Nephron progenitor cell (in vitro differentiated cells): Measurements from ENCODE around the gene SLC24A1.

Source experiments
- DNase-seq: peaks from one replicate; pipeline ENCODE4 v3.0.0; 2021
- H3K27ac Mint-ChIP-seq: 2 replicates; pipeline ENCODE4 v1.8.0; 2021; ENCODE audit warnings: mild to moderate bottlenecking, moderate library complexity, mixed read lengths
- H3K27me3 Mint-ChIP-seq: 2 replicates; pipeline ENCODE4 v1.8.0; 2021; ENCODE audit warnings: mild to moderate bottlenecking, low read depth, mixed read lengths; ENCODE audit not compliant: poor library complexity
- H3K36me3 Mint-ChIP-seq: 2 replicates; pipeline ENCODE4 v1.8.0; 2021; ENCODE audit warnings: low read depth, mixed read lengths
- H3K4me1 Mint-ChIP-seq: 2 replicates; pipeline ENCODE4 v1.8.0; 2021; ENCODE audit warnings: mixed read lengths
- H3K4me3 Mint-ChIP-seq: 2 replicates; pipeline ENCODE4 v1.8.0; 2021; ENCODE audit warnings: mild to moderate bottlenecking, moderate library complexity, mixed read lengths
- H3K9me3 Mint-ChIP-seq: 2 replicates; pipeline ENCODE4 v1.8.0; 2021; ENCODE audit warnings: mild to moderate bottlenecking, moderate library complexity, mixed read lengths
- CTCF ChIP-seq: fragments of 200-600 bp; sonication (generic); IDR thresholded peaks from 2 replicates; pipeline ENCODE4 v1.5.0; 2021; ENCODE audit warnings: antibody characterized with exemption

SLC24A1 gene

GRCh38 chr15:65641768-65642475 is 20.2 kb downstream of the SLC24A1 start:
- Mint-ChIP-seq H3K4me3 (no peak overlapping the region), H3K27ac (no peak overlapping the region), H3K4me1 (peaks cover 39% of the 10 kb centered on the region), H3K27me3 (peaks cover 4% of the 10 kb centered on the region), H3K9me3 (no peaks in the 10 kb centered on the region), H3K36me3 (no peaks in the 10 kb centered on the region)
- DNase-seq = no peak
- no peak for TF ChIP-seq CTCF

- DNase-seq = no peak
- Mint-ChIP-seq H3K9me3 (no peaks in the 10 kb centered on the region), H3K4me1 (peaks cover 37% of the 10 kb centered on the region), H3K4me3 (no peak overlapping the region), H3K27ac (no peak overlapping the region), H3K36me3 (no peaks in the 10 kb centered on the region), H3K27me3 (peaks cover 4% of the 10 kb centered on the region)
- no peak for TF ChIP-seq CTCF
Measured at GRCh38 chr15:65642594-65642993, 20.9 kb downstream of the SLC24A1 start.

- no peak for TF ChIP-seq CTCF
- H3K27ac Mint-ChIP-seq = peak overlapping the region; percentile 79
- H3K9me3 Mint-ChIP-seq = no peaks in the 10 kb centered on the region
- no peak for DNase-seq
- no peaks in the 10 kb centered on the region for H3K36me3 Mint-ChIP-seq
- H3K27me3 Mint-ChIP-seq = peaks cover 4% of the 10 kb centered on the region
- peaks cover 23% of the 10 kb centered on the region for H3K4me1 Mint-ChIP-seq
- H3K4me3 Mint-ChIP-seq = no peak overlapping the region
Measured at GRCh38 chr15:65644282-65644681, 22.5 kb downstream of the SLC24A1 start.

GRCh38 chr15:65645392-65645791 is 23.7 kb downstream of the SLC24A1 start:
- peaks cover 4% of the 10 kb centered on the region for H3K36me3 Mint-ChIP-seq
- no peaks in the 10 kb centered on the region for H3K27me3 Mint-ChIP-seq
- DNase-seq = no peak
- H3K9me3 Mint-ChIP-seq = no peaks in the 10 kb centered on the region
- H3K4me1 Mint-ChIP-seq = peaks cover 22% of the 10 kb centered on the region
- TF ChIP-seq CTCF = no peak
- H3K4me3 Mint-ChIP-seq = no peak overlapping the region
- H3K27ac Mint-ChIP-seq = no peak overlapping the region

- no peaks in the 10 kb centered on the region for H3K27me3 Mint-ChIP-seq
- H3K9me3 Mint-ChIP-seq = no peaks in the 10 kb centered on the region
- no peak overlapping the region for H3K27ac Mint-ChIP-seq
- no peak for DNase-seq
- H3K4me1 Mint-ChIP-seq = peaks cover 18% of the 10 kb centered on the region
- no peak overlapping the region for H3K4me3 Mint-ChIP-seq
- peaks cover 7% of the 10 kb centered on the region for H3K36me3 Mint-ChIP-seq
- TF ChIP-seq CTCF = no peak
Measured at GRCh38 chr15:65646486-65646885, 24.7 kb downstream of the SLC24A1 start.

- Mint-ChIP-seq H3K27me3 (no peaks in the 10 kb centered on the region), H3K36me3 (peaks cover 18% of the 10 kb centered on the region), H3K9me3 (no peaks in the 10 kb centered on the region), H3K4me1 (no peaks in the 10 kb centered on the region), H3K27ac (no peak overlapping the region), H3K4me3 (no peak overlapping the region)
- DNase-seq = no peak
- TF ChIP-seq CTCF = no peak
Measured at GRCh38 chr15:65650312-65651041, 28.7 kb downstream of the SLC24A1 start.
